NCI-H748 (cell line): Measurements from ENCODE around the gene NTM.

Experiments
- DNase-seq: peaks from one replicate; lab custom pipeline; 2025; ENCODE audit not compliant: unreplicated experiment; lab: John Stamatoyannopoulos, UW

NTM gene

GRCh38 chr11:131880316-131880715 lies 509.9 kb downstream of the NTM start:
- peak; percentile 60 for DNase-seq

GRCh38 chr11:131880976-131881375 lies 510.6 kb downstream of the NTM start:
- no peak for DNase-seq

GRCh38 chr11:131883332-131883731 lies 512.9 kb downstream of the NTM start:
- no peak for DNase-seq

GRCh38 chr11:131884461-131885073 lies 514.2 kb downstream of the NTM start:
- DNase-seq: peak; percentile 30

GRCh38 chr11:131885431-131885830 lies 515.0 kb downstream of the NTM start:
- DNase-seq: no peak

GRCh38 chr11:131886201-131886600 lies 515.8 kb downstream of the NTM start:
- no peak for DNase-seq

GRCh38 chr11:131888230-131888855 lies 517.9 kb downstream of the NTM start:
- no peak for DNase-seq

- DNase-seq: peak; percentile 95
Measured at GRCh38 chr11:131889146-131889577, 518.7 kb downstream of the NTM start.

- DNase-seq: peak; percentile 30
Measured at GRCh38 chr11:131889760-131890581, 519.6 kb downstream of the NTM start.

GRCh38 chr11:131893103-131893890 lies 522.9 kb downstream of the NTM start:
- DNase-seq: no peak

GRCh38 chr11:131893988-131894387 lies 523.6 kb downstream of the NTM start:
- no peak for DNase-seq

- DNase-seq: peak; percentile 53
Measured at GRCh38 chr11:131894615-131895544, 524.5 kb downstream of the NTM start.

- DNase-seq: no peak
Measured at GRCh38 chr11:131895865-131896264, 525.5 kb downstream of the NTM start.

- no peak for DNase-seq
Measured at GRCh38 chr11:131896978-131897615, 526.7 kb downstream of the NTM start.

- no peak for DNase-seq
Measured at GRCh38 chr11:131897956-131898355, 527.5 kb downstream of the NTM start.

- no peak for DNase-seq
Measured at GRCh38 chr11:131898949-131899348, 528.5 kb downstream of the NTM start.

- no peak for DNase-seq
Measured at GRCh38 chr11:131899950-131900580, 529.6 kb downstream of the NTM start.

- DNase-seq: no peak
Measured at GRCh38 chr11:131902421-131902820, 532.0 kb downstream of the NTM start.

- no peak for DNase-seq
Measured at GRCh38 chr11:131903074-131903473, 532.7 kb downstream of the NTM start.
